Right lobe of liver (tissue), 6 donors: ENCODE data around the gene ENOX1. TPM values are rescaled to one million over a fixed set of nuclear protein-coding genes. Genes with fewer than 3 reads are reported as not detected.
A peak's percentile ranks its signal among the peaks of the same experiment; 100 is the strongest.

Source experiments
- ATAC-seq, 4 donors: fragments of 200-7000 bp; cut with Tn5 transposase; one replicate each; pipeline ENCODE4 v1.9.1; 2020; ENCODE audit warnings: mild to moderate bottlenecking in 4 of 4, moderate library complexity in 4 of 4
- DNase-seq, 3 donors: peaks; one replicate each; pipeline ENCODE4 v3.0.0-alpha.2; 2020
- H3K27ac ChIP-seq, 3 donors: fragments of 200-600 bp; one replicate each; pipeline ENCODE4 v1.8.0; 2022
- H3K27me3 ChIP-seq, 2 donors: fragments of 200-600 bp; one replicate each; pipeline ENCODE4 v1.8.0; 2022
- H3K36me3 ChIP-seq, 4 donors: fragments of 200-600 bp; sonication (generic) in 1 of 4; one replicate each; pipeline versions ENCODE4 v1.5.1 to v1.8.0; 2017 to 2022; ENCODE audit warnings: control low read depth in 1 of 4
- H3K4me1 ChIP-seq, 4 donors: fragments of 200-600 bp; sonication (generic) in 1 of 4; one replicate each; pipeline versions ENCODE4 v1.5.1 to v1.8.0; 2017 to 2022; ENCODE audit warnings: control low read depth in 1 of 4
- H3K4me3 ChIP-seq, 3 donors: fragments of 200-600 bp; one replicate each; pipeline ENCODE4 v1.8.0; 2022
- H3K9me3 ChIP-seq, 4 donors: fragments of 200-600 bp; sonication (generic) in 1 of 4; one replicate each; pipeline versions ENCODE4 v1.5.1 to v1.8.0; 2017 to 2022; ENCODE audit warnings: control low read depth in 1 of 4
- POLR2A ChIP-seq: fragments of 450-650 bp; IDR thresholded peaks from one replicate; pipeline ENCODE4 v1.6.1; 2017; ENCODE audit warnings: antibody characterized with exemption, mild to moderate bottlenecking
- WGBS: methylation state at CpG from one replicate; pipeline ENCODE4 v1.1.6; 2018; ENCODE audit warnings: low coverage, low lambda C conversion rate; ENCODE audit not compliant: insufficient coverage; ENCODE audit errors: missing lambda C conversion rate; 5-methylcytosine and 5-hydroxymethylcytosine counted together
- intact Hi-C, 2 donors: fragments of 100-400 bp; cut with DNase I; formaldehyde crosslinking; loops; one replicate each; pipeline versions ENCODE4 v1.11.2 to v1.14.1; 2022
- total RNA-seq, 6 experiments: library from RNA; depleted of rRNA in 2 of 6; stranded (reverse); fragments of >200 nt in 2 of 6; fragmentation: NEBNext Ultra II Directional in 3 of 6; extraction: Animal tissue kit (Norgen Biotek cat#: 25700) in 3 of 6; gene quantifications; one replicate each; pipeline versions ENCODE4 v1.1.0 to v1.2.4, GENCODE V29; 2016 to 2023
- TF ChIP-seq, protein P1 (sequence below), 4 donors: fragments of 200-600 bp in 3 of 4; fragments of 450-650 bp in 1 of 4; IDR thresholded peaks; one replicate each; pipeline versions ENCODE4 v1.5.1 to v1.8.0; 2016 to 2022; ENCODE audit warnings: antibody characterized with exemption in 4 of 4, mild to moderate bottlenecking in 2 of 4
- donor health status: DM: no; HTN: yes; CAD: no.
- donor health status: DM: no; HTN: no; CAD: no.
- donor health status: DM: no; HTN: no; CAD: no.
- donor health status: DM: no; HTN: yes; CAD: no.
- donor health status: DM: no; HTN: yes; CAD: no.

Gene ENOX1
- total RNA-seq, 6 experiments from 2014 or later = 0.07 to 0.16 TPM; not detected in 4

GRCh38 chr13:43545317-43545874 lies 241.4 kb downstream of the ENOX1 start:
- DNase-seq (no peak), ATAC-seq (peak in 3 of 4 donors; percentile 32 to 93 (median 37))
- TF ChIP-seq, protein P1, sequence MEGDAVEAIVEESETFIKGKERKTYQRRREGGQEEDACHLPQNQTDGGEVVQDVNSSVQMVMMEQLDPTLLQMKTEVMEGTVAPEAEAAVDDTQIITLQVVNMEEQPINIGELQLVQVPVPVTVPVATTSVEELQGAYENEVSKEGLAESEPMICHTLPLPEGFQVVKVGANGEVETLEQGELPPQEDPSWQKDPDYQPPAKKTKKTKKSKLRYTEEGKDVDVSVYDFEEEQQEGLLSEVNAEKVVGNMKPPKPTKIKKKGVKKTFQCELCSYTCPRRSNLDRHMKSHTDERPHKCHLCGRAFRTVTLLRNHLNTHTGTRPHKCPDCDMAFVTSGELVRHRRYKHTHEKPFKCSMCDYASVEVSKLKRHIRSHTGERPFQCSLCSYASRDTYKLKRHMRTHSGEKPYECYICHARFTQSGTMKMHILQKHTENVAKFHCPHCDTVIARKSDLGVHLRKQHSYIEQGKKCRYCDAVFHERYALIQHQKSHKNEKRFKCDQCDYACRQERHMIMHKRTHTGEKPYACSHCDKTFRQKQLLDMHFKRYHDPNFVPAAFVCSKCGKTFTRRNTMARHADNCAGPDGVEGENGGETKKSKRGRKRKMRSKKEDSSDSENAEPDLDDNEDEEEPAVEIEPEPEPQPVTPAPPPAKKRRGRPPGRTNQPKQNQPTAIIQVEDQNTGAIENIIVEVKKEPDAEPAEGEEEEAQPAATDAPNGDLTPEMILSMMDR (IDR thresholded peaks at IDR 0.05) = no peak
- TF ChIP-seq POLR2A = no peak
- Histone ChIP-seq H3K9me3 (no peaks in the 10 kb centered on the region), H3K27ac (no peak overlapping the region), H3K36me3 (no peaks in the 10 kb centered on the region), H3K27me3 (no peaks in the 10 kb centered on the region), H3K4me1 (no peaks in the 10 kb centered on the region), H3K4me3 (no peak overlapping the region)
- WGBS = 70% methylated on average over 3 of the region's 4 CpGs
- intact Hi-C loops = no loop called here

DNA sequence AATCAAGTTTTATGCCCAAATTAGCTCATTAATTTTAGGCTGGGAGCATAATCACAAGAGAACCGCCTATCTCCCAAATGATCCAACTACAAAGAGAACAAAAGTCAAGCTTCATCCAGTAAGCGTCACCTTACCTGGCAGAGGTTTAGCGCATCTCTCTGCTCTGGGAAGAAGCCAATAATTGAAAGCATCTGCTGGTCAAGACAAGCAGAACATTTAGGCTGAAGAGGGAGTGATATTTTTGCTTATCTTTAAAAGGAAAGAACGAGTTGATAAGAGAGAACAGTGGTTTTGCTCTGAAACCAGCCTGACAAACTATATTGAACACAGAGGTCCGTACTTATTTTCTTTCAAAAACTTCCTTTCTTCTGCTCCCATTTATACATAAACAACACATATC lies 242.1 kb downstream of the ENOX1 start:
- intact Hi-C loops = no loop called here
- no peaks in the 10 kb centered on the region for H3K27me3 ChIP-seq
- no peaks in the 10 kb centered on the region for H3K4me1 ChIP-seq
- no peaks in the 10 kb centered on the region for H3K36me3 ChIP-seq
- 70% methylated on average over 5 of the region's 5 CpGs for WGBS
- ATAC-seq (no peak), DNase-seq (no peak)
- no peaks in the 10 kb centered on the region for H3K9me3 ChIP-seq
- TF ChIP-seq, protein P1 (IDR thresholded peaks at IDR 0.05) = no peak
- no peak for TF ChIP-seq POLR2A
- no peak overlapping the region for H3K4me3 ChIP-seq
- H3K27ac ChIP-seq = no peak overlapping the region

DNA sequence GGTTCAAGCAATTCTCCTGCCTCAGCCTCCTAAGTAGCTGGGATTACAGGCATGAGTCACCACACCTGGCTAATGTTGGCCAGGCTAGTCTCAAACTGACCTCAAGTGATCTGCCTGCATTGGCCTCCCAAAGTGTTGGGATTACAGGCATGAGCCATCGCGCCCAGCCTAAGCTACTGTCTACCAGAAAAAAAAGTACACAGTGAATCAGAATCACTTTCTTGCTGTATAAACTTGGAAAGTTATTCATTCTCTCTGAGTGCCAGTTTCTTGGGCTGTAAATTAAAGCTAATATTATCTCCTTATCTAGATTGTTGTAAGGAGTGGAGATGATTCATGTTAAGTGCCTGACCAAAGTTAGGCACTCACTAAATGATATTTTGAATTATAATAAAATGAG lies 242.8 kb downstream of the ENOX1 start:
- no peaks in the 10 kb centered on the region for H3K27me3 ChIP-seq
- TF ChIP-seq, protein P1 (IDR thresholded peaks at IDR 0.05) = no peak
- no peak for TF ChIP-seq POLR2A
- H3K4me1 ChIP-seq = no peaks in the 10 kb centered on the region
- H3K9me3 ChIP-seq = no peaks in the 10 kb centered on the region
- intact Hi-C loops = no loop called here
- no peaks in the 10 kb centered on the region for H3K36me3 ChIP-seq
- ATAC-seq = no peak
- WGBS = 85% methylated on average over 2 of the region's 2 CpGs
- DNase-seq = no peak
- no peak overlapping the region for H3K27ac ChIP-seq
- no peak overlapping the region for H3K4me3 ChIP-seq

DNA sequence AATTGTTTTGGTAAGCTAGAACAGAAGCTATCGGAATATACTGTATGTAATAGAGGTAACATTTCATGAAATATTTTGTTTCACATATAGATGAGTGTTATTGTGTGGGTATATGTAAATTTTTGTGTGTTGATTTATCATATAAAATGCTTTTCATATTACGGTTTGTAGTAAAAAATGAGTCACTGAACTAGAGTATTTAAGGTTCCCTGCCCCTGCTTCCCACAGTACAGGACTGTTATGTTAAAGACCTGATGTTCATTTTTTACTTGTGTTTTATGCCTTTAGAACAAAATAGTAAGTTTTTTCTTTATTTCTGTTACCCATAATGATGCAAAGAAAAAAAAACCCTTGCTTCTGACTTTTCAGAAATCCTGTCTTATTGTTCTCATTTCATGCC lies 243.4 kb downstream of the ENOX1 start:
- intact Hi-C loops = no loop called here
- WGBS = 92% methylated on average over 2 of the region's 2 CpGs
- no peak for DNase-seq
- TF ChIP-seq, protein P1 (IDR thresholded peaks at IDR 0.05) = no peak
- TF ChIP-seq POLR2A = no peak
- Histone ChIP-seq H3K4me3 (no peak overlapping the region), H3K27me3 (no peaks in the 10 kb centered on the region), H3K27ac (no peak overlapping the region), H3K9me3 (no peaks in the 10 kb centered on the region), H3K4me1 (no peaks in the 10 kb centered on the region), H3K36me3 (no peaks in the 10 kb centered on the region)
- no peak for ATAC-seq

DNA sequence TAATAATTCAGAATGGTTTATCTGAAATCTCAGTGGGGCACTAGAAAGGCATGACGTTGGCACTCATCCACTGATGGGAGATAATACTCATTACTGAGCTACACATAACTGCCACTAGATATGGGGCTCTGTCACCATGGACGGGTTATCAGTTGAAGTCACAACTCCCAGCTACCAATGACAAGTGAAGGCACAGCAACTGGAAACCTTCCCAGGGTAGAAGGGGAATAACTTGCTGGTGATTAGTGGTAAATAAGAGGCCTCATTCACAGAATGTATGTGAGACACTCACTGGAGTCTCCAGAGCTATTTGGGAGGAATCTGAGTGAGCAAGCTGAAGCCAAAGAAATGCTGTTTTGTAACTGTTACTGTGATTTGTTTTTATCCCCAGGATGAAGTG lies 249.6 kb downstream of the ENOX1 start:
- H3K4me1 ChIP-seq = no peaks in the 10 kb centered on the region
- DNase-seq = no peak
- TF ChIP-seq, protein P1 (IDR thresholded peaks at IDR 0.05) = no peak
- no peak for TF ChIP-seq POLR2A
- ATAC-seq = no peak
- H3K9me3 ChIP-seq = no peaks in the 10 kb centered on the region
- 53% methylated on average over 2 of the region's 2 CpGs for whole genome bisulfite sequencing
- intact Hi-C loops = no loop called here
- no peaks in the 10 kb centered on the region for H3K36me3 ChIP-seq
- H3K4me3 ChIP-seq = no peak overlapping the region
- no peak overlapping the region for H3K27ac ChIP-seq
- no peaks in the 10 kb centered on the region for H3K27me3 ChIP-seq
